HL-60 (cell line): ENCODE data around the gene ESRRB.

ENCODE experiments used
- CTCF ChIP-seq: IDR thresholded peaks from one replicate; pipeline ENCODE4 v1.5.1; 2011; ENCODE audit warnings: low read length, control low read depth, inconsistent platforms; ENCODE audit not compliant: insufficient read depth
- REST ChIP-seq: IDR thresholded peaks from 2 replicates; pipeline ENCODE4 v1.6.1; 2012; ENCODE audit warnings: low read depth; ENCODE audit not compliant: insufficient replicate concordance
- SPI1 ChIP-seq: IDR thresholded peaks from 2 replicates; pipeline ENCODE4 v1.6.1; 2012; ENCODE audit warnings: low read depth, mild to moderate bottlenecking, borderline replicate concordance

- TF ChIP-seq CTCF (no peak), SPI1 (no peak), REST (no peak)
These were observed 32.9 kb downstream of the ESRRB start for GRCh38 chr14:76408877-76409276.
